Measurements from ENCODE around the gene ACKR1.

DNA sequence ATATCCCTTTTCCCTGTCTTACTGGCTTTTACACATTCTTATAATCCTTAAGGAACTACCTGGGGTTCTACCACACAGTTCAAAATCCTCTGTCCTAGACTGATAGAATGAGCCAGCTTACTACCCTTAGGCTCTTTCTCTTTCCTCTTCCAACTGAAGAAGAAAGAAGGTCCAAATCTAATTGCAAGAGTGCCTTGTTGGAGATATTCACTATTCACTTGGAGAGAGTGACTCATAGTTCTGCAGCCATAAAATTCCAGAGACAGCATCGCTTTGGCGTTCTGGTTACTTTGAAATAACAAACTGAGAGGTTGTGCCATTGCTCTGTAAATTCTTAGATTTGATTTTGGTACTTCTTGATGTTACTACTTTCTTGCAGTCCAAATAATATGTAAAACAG is 29.1 kb upstream of the ACKR1 start:
- TF ChIP-seq CTCF (IDR thresholded peaks at IDR 0.05) (no peak), EZH2 (IDR thresholded peaks at IDR 0.05) (no peak), EZH2phosphoT487 (IDR thresholded peaks at IDR 0.05) (no peak)

Measured in neural progenitor cell (in vitro differentiated cells).